HG02943 (cell line): ENCODE results near the gene CKAP2.
"Not testable (repeated sequence)": the region's sequence is repeated elsewhere in the genome, so short reads cannot be mapped to it uniquely, and the experiment has no call there.

Source experiments
- ATAC-seq: cut with Tn5 transposase; IDR thresholded peaks from one replicate; pipeline ENCODE4 v1.9.1; 2021; ENCODE audit warnings: mild to moderate bottlenecking, low read depth, moderate library complexity; ENCODE audit not compliant: unreplicated experiment

The CKAP2 gene

DNA sequence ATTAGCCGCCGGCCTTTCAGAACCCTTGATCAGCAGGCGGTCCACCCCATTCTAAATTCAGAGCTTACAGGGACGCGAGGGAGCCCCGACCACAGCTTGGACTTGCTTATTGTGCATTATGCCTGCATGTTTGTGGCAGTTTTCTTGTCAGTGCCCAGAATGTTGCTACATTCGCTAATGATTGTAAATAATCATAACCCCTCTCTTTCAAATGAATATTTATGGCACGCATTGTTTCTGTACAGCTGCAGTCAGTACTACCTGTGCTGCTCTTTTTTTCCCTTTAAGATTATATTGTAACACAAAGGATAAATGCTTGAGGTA lies 4.5 kb upstream of the CKAP2 start:
- no peak for ATAC-seq

DNA sequence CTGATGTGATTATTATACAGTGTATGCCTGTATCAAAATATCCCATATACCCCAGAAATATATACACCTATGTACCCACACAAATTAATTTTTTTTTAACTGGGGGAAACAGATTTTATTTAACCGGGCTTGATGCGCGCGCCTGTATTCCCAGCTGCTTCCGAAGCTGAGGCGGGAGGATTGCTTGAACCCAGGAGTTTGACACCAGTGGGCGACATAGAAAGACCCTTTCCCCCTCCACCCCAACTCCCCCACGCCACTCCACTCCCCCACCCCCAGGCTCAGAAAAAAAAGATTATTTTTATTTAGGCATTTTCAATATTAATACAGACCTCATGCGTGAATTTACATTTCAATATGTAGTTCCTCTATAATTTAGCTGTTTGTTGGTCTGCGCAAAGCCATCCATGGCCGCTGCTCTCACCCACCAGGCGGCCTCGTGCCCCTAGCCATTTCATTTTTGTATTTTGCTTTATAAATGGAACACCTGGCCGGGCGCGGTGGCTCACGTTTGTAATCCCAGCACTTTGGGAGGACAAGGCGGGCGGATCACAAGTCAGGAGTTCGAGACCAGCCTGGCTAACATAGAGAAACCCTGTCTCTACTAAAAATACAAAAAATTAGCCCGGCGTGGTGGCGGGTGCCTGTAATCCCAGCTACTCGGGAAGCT lies 4.0 kb upstream of the CKAP2 start:
- no peak for ATAC-seq

DNA sequence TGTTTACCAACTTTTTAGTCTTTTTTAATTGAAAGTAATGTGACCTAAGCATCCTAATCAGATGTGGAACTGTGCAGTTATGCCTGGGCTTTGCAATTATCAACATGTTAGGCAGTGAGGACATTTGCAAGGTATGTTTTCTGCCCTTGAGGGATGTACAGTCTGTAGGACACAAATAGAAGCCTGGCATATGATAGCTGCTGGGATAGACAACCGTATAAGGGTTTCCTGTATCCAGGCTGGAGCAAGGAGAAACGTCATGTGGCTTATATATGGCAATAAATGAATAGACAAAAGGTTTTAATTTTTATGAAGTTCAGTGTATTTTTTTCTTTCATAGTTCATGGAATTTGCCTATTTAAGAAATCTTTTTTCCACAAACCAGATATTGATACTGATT lies 2.8 kb upstream of the CKAP2 start:
- ATAC-seq = no peak

- ATAC-seq = peak; percentile 28
Observed at GRCh38 chr13:52454459-52454819, 839 bp upstream of the CKAP2 start.

DNA sequence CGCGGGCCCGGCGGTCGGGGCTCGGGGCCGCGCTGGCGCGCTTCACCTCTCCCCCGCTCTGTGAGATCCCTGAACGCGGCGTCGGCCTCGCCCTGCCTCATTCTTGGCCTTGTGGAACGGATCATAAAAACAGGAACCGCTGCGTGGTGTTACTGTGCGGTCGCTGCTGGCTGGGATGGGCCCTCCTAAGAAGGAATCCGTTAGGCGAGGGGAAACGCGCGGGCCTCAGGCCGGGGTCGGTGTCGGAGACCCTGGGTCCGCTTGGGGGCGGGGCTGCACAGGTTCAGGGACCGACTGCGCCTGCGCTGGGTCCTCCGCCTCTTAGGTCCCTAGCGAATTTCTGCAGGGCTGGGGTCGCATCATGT lies 381 bp downstream of the CKAP2 start:
- ATAC-seq = peak; percentile 38

DNA sequence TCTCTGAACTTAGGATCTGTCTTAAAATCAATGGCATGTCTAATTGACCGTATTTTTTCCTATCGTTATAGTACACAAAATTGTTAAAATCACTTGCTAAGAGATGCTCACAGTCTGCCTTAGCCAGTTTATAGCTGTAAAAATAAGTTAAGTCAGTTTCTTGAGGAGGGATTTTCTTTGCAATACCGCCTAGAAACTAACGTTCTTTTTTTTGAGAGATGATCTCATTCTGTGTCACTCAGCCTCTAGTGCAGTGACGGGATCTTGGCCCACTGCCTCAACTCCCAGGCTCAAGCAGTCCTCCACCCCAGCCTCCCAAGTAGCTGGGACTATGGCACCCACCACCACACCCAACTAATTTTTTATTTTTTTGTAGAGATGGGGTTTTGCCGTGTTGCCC lies 4.4 kb downstream of the CKAP2 start:
- ATAC-seq = no peak

- ATAC-seq = no peak
Observed at GRCh38 chr13:52461265-52461664, 6.0 kb downstream of the CKAP2 start.

- ATAC-seq = no peak
Observed at GRCh38 chr13:52463526-52463925, 8.2 kb downstream of the CKAP2 start.

DNA sequence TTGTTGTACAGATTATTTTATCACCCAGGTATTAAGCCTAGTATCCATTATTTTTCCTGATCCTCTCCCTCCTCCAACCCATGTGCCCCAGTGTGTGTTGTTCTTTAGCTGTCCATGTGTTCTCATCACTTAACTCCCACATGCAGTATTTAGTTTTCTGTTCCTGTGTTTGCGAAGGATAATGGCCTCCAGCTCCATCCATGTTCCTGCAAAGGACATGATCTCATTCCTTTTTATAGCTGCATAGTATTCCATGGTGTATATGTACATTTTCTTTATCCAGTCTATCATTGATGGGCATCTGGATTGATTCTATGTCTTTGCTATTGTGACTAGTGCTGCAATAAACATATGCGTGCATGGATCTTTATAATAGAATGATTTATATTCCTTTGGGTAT lies 13.2 kb downstream of the CKAP2 start:
- ATAC-seq = not testable (repeated sequence)

DNA sequence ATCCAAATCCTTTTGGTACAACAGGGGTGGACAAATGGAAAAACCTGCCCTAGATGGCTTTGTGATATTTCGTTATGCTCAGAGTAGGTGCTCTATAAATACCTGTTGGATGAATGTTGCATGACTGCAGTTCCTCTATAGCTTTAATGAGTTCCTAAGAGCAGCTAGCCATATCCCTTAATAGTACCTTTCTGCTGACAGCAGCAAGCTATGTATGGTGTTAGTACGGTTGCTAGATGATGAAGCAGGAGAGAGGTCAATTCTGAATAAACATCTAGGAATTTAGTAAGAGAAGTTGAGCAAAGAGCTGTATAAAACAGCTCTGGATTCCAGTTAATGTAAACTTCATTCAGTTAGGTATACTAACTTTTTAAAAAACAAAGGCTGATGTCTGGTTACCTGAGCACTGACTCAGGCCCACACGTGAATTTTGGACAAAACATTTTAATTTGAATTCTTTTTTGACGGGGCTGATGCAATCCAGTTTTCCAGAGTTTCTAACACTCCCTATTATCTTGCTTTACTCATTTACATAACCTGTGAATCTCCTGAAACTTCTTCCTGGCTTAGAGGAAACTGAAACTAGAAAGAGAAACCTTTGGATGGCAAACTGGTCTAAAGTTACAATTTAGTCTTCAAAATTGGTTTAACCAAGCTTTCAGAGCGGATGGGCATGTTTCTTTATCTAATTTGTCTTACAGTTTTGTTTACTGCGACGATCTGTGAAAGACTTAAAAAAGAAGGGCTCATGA lies 25.6 kb downstream of the CKAP2 start:
- ATAC-seq = not testable (repeated sequence)

DNA sequence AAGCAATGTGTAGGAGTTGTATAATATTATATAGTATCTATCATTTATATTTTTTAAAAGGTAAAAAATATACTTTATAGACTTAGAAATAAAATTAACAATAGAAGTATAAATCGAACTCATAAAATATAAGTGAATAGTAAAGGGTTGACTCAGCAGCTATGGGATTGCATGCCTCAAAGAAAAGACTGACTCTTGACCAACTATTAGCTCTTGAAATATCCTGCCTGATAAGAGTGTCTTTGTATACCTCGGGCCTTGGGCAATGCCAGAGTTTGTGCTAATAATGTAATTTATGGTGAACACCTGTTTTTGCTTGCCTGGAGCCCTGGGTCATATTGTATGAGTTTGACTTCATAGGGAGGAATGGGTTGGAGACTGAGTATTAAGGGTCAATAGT lies 31.8 kb downstream of the CKAP2 start:
- ATAC-seq = not testable (repeated sequence)

GRCh38 chr13:52488763-52489162 lies 33.5 kb downstream of the CKAP2 start:
- not testable (repeated sequence) for ATAC-seq

DNA sequence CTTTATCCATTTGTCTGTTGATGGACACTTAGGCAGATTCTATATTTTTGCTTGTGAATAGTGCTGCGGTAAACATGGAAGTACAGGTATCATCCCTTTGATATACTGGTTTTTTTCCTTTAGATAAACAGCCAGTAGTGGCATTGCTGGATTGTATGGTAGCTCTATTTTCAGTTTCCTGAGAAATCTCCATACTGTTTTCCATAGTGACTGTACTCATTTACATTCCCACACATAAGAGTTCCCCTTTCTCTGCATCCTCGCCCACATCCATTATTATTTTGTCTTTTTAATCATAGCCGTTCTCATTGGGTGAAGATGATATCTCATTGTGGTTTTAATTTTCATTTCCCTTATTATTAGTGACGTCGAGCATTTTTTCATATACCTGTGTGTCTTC lies 35.7 kb downstream of the CKAP2 start:
- not testable (repeated sequence) for ATAC-seq

DNA sequence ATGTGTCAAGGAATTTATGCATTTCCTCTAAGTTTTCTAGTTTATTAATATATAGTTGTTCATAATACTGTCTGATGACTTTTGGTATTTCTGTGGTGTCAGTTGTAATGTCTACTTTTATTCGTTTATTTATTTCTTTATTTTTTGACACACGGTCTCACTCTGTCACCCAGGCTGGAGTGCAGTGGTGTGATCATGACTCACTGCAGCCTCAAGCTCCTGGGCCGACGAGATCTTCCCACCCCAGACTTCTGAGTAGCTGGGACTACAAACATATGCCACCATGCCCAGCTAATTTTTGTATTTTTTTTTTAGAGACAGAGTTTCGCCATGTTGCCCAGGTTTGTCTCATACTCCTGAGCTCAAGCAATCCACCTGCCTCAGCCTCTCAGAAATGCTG lies 39.0 kb downstream of the CKAP2 start:
- ATAC-seq = not testable (repeated sequence)

- not testable (repeated sequence) for ATAC-seq
Observed at GRCh38 chr13:52497979-52498378, 42.7 kb downstream of the CKAP2 start.

- not testable (repeated sequence) for ATAC-seq
Observed at GRCh38 chr13:52502277-52502676, 47.0 kb downstream of the CKAP2 start.

- ATAC-seq = not testable (repeated sequence)
Observed at GRCh38 chr13:52505843-52506242, 50.6 kb downstream of the CKAP2 start.

- not testable (repeated sequence) for ATAC-seq
Observed at GRCh38 chr13:52509532-52509931, 54.3 kb downstream of the CKAP2 start.

DNA sequence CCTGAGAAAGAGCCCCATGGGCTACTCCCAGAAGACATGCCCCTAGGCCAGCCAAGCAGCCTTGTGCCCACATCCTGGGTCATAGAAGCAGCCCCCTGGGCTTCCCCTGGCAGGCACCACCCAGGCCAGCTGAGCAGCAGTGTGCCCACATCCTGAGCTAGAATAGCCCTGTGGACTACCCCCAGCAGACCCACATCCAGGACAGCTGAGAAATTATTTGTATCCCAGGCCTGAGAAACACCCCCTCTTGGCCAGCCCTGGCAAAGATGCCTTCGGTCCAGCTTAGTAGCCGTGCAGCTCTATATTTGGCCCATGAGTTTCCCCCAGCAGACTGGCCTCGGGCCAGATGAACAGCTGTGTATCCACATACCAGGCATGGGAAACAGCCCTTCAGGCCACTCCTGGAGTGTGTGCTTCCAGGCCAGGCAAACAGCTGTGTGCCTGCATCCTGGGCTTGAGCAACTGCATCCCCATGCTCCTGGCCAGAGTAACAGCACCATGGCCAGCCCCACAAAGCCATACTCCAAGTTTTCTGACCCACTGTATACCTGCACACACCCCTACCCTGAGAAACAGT lies 55.0 kb downstream of the CKAP2 start:
- not testable (repeated sequence) for ATAC-seq

DNA sequence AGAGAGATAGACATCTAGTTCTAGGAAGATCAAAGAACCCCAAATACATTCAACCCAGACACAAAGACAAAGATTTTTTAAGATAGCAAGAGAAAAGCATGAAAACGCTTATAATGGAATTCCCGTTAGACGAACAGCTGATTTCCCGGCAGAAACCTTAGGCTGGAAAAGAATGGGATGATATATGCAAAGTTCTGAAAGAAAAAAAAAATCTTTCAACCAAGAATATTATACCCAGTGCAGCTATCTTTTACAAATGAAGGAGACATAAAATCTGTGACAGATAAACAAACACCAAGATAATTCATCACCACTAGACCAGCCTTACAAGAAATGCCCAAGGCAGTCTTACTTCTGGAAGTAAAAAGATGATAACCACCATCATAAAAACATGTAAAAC lies 56.3 kb downstream of the CKAP2 start:
- not testable (repeated sequence) for ATAC-seq

- ATAC-seq = not testable (repeated sequence)
Observed at GRCh38 chr13:52513957-52514596, 58.8 kb downstream of the CKAP2 start.
